Measurements from ENCODE around the gene ARHGAP29.
"Not testable (repeated sequence)": the region's sequence is repeated elsewhere in the genome, so short reads cannot be mapped to it uniquely, and the experiment has no call there.

ARHGAP29 gene

DNA sequence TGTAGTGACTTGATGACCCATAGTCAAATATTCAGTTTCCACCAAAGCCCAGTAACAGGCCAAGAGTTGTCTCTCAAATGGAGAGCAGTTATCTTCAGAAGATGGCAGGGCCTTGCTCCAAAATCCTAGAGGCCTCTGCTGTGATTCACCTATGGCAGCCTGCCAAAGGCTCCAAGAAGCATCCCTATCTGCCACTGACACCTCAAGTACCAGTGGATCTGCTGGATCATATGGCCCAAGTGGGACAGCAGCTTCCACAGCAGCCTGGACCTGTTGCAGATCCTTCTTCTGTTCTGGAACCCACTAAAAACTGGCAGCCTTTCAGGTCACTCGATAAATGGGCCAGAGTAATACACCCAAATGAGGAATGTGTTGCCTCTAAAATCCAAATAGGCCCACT, 73.3 kb downstream of the ARHGAP29 start:
- DNase-seq = not testable (repeated sequence)

DNA sequence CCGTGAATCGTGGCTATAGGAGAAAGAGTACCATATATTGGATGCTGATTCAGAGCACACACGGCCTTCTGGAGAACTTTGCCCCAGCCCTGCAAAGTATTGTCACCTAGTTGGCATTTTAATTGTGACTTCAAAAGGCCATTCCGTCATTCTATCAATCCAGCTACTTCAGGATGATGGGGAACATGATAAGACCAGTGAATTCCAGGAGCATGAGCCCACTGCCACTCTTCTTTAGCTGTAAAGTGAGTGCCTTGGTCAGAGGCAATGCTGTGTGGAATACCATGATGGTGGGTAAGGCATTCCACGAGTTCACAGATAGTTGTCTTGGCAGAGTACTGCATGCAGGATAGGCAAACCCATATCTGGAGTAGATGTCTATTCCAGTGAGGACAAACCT, 74.1 kb downstream of the ARHGAP29 start:
- DNase-seq = not testable (repeated sequence)

DNA sequence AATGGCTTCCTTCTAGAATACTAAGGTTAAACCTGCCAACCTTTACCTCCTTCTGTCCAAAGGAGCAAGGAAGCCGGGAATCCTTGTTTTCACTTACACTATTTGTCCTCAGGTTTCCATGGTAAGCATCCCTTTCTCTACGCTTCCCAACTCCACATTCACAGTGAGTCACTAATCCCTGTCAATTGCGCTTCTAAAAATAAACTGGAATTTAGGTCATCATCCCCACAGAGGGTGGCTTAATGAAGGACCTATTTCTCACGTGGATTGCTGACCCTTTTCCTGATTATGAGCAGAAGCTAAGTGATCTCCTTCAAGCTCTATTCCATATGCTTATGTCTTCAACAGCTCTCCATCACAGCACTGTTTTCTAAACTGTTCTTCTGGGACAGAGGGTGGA, 76.6 kb downstream of the ARHGAP29 start:
- no peak for DNase-seq

DNA sequence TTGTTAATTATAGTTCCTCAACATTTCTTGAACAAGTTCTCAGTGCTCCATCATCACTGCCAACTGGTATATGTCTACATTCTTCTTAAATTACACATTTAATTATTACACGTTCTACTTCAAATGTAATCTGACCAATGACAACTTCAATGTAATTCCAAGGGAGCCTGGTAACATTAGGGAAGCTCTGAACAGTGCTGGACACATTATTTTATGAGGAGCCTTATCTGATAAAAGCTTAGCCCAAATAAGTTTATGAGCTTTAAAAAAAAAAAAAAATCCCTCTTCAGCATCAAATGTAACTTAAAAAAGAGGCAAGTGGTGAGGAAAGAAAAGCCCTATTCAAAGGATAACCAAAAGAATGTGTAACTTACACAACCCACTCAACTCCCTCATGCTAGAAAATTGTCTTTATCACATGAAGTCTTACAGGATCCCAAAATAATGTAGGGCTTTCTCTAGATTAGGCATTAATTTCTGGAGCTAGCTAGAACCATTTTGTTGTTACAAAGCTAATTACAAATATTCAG, 81.2 kb downstream of the ARHGAP29 start:
- DNase-seq = no peak

DNA sequence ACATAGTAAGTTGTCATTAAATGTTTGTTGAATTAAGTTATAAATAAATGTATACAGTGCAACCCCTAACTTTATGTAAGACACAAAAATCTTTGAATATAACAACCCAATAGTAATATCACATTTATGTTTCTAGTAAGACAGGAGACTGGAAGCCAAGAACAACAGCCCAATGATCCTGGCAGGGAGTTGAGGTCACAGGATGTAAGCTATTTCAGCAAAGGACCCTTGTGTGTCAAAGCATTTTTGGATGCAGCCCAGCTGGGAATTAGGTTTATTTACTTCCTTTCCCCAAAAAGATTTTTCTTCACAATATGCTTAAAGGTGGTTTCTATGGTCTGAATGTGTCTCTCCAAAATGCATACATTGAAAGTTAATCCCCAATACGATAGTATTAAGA, 82.4 kb downstream of the ARHGAP29 start:
- DNase-seq = no peak

DNA sequence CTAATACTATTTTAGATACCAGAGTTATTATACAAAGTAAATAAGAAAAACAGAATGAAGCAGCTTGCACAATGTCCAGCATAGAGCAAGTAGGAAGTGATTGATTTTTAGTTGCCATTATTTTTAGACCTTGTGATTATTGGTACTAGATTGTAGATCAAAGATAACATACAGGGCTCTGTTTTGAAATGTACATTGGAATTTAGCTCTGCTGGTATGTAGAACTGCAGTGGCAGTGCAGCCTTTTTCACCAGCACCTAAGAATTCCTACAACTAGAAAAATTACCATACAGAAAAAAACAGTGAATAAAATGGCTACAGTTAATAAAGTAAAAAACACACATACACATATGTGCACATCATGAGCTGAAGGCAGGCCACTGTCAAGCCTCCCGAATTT, 84.3 kb downstream of the ARHGAP29 start:
- DNase-seq = no peak

DNA sequence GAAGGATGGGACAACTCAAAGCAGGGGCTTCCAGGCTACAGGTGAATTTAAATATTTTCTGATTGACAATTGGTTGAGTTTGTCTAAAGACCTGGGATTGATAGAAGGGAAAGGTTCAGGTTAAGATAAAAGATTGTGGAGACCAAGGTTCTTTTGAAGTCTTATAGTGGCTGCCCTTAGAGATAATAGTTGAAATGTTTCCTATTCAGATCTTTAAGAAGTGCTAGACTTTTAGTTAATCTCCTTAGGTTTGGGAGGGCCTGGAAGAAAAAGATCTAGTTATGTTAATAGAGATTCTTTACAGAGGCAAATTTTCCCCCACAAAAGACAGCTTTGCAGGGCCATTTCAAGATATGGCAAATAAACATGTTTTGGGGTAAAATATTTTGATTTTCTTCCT, 88.2 kb downstream of the ARHGAP29 start:
- not testable (repeated sequence) for DNase-seq

DNA sequence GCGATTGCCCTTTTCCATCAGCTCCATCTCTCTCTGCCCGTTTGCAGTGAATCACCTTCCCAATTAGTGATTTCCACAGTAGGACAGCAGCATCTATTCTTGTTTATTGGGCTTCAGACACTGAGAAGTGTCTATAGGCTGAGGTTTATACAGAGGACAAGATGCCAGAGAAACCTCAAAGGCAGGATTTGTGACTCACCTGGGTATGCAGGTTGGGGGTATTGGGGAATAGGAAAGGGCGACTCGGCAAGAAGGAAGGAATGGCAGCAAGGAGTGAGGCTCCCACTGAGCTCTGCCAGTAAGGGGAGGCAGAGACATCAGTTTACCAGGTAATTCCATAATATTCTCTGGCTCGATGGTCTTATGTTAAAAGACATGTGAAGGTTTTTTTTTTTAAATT, 91.1 kb downstream of the ARHGAP29 start:
- no peak for DNase-seq

DNA sequence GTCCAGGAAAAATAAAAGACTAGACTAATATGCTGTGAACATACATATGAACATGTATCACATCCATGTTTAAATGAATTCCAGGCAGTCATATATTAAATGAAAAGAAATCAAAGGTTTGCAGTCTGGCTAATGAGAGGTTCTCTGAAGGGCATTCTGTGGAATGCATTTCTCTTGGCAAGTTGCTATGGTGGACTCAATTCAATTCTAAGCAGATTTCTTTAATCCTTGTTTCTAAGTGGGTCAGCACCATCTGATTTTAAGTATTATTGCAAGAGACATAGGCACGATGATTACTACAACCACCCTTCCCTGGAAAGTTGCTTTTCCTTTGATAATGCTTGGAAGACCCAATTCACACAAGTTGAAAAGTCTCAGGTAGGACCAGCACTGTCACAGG, 92.5 kb downstream of the ARHGAP29 start:
- DNase-seq = no peak

DNA sequence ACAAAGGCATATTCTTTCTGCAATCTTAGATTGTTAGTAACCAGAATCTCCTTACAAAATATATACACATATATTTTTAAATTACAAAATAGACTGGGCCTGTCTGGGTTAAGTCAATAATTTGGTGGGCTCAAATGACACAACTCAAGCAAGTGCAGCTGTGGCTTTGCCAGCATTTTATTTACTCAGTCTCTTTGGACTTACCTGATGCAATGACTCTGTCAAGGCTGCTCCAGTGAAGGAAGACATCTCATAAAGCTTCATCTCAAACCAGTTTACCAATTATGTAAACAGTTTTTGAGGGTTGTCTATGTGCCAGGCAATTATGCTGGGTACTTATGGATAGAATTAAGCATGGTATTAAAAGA, 93.6 kb downstream of the ARHGAP29 start:
- no peak for DNase-seq

DNA sequence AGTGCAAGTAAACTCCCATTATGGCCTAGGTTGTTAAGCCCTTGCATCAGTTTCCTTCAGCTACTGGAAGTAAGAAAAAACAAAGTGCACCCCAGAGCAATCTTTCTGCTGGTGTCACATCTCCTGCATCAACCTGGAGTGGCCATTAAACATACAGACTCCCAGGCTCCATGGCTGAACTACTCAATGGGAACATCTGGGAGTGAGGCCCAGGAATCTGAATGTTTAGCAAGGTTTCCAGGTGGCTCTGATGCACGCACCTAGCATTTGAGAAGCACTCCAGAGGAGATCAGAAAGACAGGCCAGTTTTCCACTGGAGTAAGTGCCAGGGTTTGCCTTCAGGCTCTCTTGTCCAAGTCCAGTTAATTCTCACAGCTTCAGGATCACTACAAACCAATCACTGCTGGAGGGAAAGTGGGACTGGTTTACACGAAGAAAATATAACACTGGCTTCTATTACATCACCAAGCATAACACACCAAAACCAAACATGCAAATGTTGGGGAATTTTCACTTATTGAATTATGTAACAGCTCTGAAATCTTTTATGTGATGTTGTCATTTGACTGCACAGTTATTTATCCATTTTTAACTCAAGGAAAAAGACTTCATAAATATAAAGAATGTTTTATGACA, 94.1 kb downstream of the ARHGAP29 start:
- no peak for DNase-seq

DNA sequence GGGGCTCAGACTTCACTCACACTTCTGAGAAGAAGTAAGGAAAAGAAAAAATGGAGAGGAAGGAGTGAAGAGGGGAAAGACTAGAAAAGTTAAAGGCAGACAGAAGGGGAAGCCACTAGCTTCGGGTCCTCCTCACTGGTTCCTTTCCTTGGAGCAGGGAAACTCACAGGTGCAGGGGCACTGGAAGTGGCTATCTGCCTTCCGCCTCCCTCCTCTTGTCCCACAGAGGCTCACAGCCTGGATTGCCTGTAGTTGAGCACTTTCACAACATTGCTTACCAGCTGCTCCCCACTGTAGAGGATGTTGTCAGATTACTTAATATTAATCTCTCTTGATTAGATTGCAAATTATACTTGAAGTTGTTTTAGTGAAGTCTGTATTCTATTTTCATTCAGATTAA, 94.8 kb downstream of the ARHGAP29 start:
- no peak for DNase-seq

DNA sequence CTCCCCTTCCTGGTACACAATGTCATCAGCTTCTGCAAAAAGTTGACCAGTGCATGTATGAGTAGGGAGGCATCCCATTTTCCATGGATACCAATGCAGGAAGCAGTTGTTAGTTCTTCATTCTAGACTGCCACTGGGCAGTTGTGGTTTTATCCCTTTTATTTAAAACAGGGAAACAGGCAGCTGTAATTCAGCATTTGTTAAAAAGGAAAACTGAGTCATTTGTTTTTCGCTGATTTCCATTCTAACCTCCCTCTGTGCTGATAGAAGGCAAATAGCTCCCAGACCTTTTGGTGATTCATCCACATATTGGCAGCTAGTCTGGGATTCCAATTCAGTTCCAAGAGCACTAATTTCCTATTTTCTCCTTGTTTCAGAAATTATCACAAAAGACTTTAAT, 95.4 kb downstream of the ARHGAP29 start:
- DNase-seq = no peak

DNA sequence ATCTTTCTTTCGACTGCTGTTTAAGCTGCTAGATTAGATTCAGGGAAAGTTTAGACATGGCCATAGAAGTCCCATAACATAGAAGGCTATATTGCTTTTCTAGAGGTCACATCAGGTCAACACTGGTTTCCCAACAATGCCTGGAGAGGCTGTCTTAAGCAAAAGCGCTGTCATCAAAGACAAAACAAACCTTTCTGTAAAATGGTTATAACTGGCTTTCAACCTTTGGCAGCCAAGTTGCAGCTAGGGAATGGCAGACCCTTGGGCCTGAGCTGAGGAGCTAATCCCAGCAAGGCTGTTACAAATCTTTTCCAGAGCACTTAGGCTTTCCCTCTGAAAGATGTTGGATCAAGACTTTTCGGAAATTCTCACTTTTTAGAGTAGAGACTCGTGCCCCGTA, 105.3 kb downstream of the ARHGAP29 start:
- DNase-seq = no peak

DNA sequence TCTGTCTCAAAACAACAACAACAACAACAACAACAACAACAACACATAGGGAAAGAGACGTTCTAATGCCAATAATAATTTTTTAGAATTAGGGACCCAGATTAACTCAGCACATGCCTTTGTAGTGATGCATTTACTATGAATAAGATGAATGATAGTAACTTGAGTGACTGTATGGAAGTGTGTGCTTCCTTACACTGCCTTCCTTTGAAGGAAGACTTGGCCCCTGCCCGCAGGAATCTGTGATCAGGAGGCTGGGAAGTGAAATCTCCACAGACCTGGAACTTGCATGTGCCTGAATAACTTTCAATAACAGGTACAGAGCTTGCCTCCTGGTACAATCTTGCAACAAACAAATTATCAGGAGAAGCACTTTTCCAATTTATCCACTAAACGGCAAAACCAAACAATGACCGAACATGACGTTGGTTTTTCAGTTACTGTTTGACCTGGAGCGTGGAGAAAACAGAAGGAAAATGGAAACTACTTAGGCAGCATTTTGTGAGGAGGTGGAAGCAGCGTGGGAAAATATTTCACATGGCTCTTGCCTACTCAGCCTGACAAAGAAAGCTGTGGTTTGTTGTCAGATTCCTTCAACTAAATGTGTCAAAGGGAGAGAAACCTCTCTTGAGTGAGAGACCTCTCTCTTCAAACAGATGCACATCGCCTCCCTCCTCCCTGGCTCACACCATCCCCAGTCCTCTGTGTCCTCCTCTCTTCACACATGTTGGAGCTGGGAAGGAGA, 106.4 kb downstream of the ARHGAP29 start:
- DNase-seq = no peak

DNA sequence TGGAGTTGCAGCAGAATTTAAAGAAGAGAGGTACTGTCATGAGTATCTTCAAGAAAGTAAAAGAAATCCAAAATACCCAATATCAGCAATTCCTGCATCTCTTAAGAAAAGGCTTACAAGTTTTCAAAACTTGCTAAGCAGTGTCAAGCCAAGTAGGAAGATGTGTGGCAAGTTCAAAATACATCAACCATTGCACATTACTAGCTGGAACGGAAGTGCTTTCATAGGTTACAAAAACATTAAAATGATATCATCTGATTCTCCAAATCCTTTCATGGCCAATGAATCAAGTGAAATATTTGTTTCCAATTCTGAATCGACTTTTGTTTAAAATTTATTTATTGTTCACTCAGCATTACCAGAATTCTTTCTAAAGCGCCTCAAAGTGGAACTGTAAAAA, 110.7 kb downstream of the ARHGAP29 start:
- DNase-seq = no peak

DNA sequence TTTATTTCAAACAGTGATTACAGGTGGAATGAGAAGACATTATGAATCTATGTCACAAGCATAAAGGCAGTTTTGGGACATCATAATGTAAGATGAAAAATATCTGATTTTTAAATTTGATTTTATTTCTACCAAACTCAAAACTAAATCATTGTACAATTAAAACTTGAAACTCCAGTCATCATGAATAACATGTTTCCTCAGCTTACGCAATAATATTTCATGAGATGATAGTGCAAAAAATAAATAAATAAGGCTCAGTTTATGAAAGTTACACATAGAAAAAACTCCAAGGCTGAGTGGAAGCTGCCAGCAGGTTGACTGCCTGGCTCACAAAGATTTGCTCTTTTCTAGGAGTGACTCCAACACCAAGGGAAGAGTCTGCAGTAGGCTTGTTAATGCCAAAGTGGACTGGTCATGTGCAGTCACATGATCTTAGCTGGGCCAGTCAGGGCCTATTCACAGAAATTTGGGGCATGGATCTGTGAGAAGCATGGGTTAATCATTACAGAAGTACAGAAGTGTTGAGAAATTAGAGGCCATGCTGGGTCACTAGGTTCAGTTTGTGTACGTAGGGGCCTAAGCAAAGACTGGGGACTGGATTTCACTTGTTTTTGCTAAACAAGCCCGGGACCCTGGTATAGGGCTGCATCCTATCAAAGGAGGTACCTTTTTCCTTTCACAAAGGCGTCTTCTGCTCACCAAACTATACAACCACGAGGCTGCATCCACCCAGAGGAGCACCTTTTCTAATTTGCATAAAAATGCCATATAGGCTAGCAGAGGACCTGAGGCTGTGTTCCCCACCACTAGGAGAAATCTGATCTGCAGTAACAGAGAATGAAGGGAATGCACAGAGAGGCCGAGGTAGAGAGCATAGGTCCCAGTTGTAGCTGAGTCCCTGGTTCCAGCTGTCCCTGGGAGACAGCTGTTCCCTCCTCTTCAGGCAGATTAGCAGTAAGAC, 111.6 kb downstream of the ARHGAP29 start:
- no peak for DNase-seq

DNA sequence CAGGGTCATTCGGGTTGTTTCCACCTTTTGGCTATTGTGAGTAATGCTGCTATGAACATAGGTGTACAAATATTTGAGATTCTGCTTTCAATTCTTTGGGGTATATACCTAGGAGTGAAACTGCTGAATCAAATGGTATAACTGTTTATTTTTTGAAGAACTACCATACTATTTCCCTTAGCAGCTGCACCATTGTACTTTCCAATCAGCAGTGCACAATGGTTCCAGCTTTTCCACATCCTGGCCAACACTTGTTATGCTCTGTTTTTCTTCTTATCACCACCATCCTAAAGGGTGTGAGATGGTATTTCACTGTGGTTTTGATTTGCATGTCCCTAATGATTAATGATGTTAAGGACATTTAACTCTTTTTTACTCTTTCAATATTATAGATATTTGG, 112.8 kb downstream of the ARHGAP29 start:
- no peak for DNase-seq

DNA sequence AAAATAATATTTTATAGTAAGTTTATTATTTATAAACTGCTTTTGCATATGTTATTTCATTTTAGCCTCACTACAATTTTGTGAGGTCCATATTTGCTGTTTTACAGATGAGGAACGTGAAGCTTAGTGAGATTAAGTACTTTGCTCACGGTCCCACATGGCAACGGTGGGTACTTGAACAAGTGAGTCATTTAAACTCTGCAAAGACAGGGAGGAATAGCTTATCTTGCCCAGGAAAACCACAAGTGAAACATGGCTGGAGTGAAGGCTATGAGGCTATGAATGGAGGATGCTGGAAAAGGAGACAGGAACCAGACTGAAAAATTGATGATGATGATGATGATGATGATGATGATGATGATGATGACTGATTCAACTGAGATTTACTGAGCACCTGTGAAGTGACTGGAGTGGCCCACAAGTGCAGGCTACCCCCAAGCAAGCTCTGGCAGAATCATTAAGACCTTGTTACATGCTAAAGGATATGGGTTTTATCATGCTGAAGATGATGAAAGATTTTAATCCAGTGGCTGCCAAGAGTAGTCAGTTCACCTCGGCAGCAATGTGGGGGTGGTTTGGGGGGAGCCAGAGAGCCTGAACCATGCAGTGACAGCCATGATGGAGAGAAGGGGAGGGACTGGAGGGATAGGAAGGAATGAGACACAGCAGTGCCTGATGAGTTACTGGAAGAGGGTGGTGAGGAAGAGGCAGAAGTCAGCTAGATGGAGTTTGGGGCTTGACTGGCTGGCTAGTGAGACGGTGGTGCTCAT, 115.0 kb downstream of the ARHGAP29 start:
- no peak for DNase-seq

All from CD4-positive, alpha-beta T cell treated with Interleukin-21 for 1 hour (primary cell).